Measurements from ENCODE around the gene GTF3C4. TPM values are rescaled to one million over a fixed set of nuclear protein-coding genes. Genes with fewer than 3 reads are reported as not detected.
"Not testable (repeated sequence)": the region's sequence is repeated elsewhere in the genome, so short reads cannot be mapped to it uniquely, and the experiment has no call there.

The GTF3C4 gene
- total and polyA plus RNA-seq, 4 donors = 3.1 to 18.7 (median 10.8) TPM

DNA sequence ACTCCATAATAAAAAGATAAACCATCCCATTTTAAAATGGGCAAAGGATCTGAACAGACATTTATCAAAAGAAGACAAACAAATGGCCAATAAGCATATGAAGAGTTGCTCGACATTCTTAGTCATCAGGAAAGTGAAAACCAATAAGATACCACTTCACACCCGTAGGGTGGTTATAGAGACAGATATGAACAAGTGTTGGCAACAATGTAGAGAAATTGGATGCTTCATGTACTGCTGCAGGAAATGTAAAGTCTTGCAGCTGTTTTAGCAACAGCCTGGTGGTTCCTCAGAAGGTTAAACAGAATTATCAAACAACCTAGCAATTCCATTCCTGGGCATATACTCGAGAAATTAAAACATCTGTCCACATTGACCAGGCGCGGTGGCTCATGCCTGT lies 42.5 kb downstream of the GTF3C4 start:
- peaks cover 0 to 2% (median 0%) of the 10 kb centered on the region in 4 donors for H3K9me3 ChIP-seq (ENCODE audit: control insufficient read depth in 4 of 4, insufficient read depth in 3 of 4, low read length in 3 of 4)
- no peaks in the 10 kb centered on the region for H3K36me3 ChIP-seq (ENCODE audit: control insufficient read depth in 4 of 4, insufficient read depth in 4 of 4, low read length in 4 of 4)
- 83 to 85% methylated on average over 5 of the region's 5 CpGs for WGBS, 2 donors
- no peaks in the 10 kb centered on the region for H3K27me3 ChIP-seq (ENCODE audit: control insufficient read depth in 3 of 3, insufficient read depth in 3 of 3, low read length in 2 of 3)
- H3K4me3 ChIP-seq = no peak overlapping the region
- H3K9ac ChIP-seq (ENCODE audit: insufficient read depth in 1 of 2, low read length in 2 of 2) = no peak overlapping the region
- H3K4me1 ChIP-seq (ENCODE audit: control insufficient read depth in 5 of 5, insufficient read depth in 5 of 5, low read length in 5 of 5) = no peaks in the 10 kb centered on the region
- TF ChIP-seq, protein P1, sequence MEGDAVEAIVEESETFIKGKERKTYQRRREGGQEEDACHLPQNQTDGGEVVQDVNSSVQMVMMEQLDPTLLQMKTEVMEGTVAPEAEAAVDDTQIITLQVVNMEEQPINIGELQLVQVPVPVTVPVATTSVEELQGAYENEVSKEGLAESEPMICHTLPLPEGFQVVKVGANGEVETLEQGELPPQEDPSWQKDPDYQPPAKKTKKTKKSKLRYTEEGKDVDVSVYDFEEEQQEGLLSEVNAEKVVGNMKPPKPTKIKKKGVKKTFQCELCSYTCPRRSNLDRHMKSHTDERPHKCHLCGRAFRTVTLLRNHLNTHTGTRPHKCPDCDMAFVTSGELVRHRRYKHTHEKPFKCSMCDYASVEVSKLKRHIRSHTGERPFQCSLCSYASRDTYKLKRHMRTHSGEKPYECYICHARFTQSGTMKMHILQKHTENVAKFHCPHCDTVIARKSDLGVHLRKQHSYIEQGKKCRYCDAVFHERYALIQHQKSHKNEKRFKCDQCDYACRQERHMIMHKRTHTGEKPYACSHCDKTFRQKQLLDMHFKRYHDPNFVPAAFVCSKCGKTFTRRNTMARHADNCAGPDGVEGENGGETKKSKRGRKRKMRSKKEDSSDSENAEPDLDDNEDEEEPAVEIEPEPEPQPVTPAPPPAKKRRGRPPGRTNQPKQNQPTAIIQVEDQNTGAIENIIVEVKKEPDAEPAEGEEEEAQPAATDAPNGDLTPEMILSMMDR (IDR thresholded peaks at IDR 0.05; ENCODE audit: control extremely low read depth, extremely low read depth) = no peak
- ATAC-seq (ENCODE audit: insufficient read depth, low FRiP score) = no peak
- no peak for DNase-seq
- no peak overlapping the region for H3K27ac ChIP-seq (ENCODE audit: low read depth in 1 of 2, low read length in 1 of 2)

GRCh38 chr9:132716007-132716406 lies 45.7 kb downstream of the GTF3C4 start:
- WGBS, 2 donors = 91 to 92% methylated on average over 4 of the region's 4 CpGs
- Histone ChIP-seq H3K36me3 (ENCODE audit: control insufficient read depth in 4 of 4, insufficient read depth in 4 of 4, low read length in 4 of 4) (no peaks in the 10 kb centered on the region), H3K27me3 (ENCODE audit: control insufficient read depth in 3 of 3, insufficient read depth in 3 of 3, low read length in 2 of 3) (no peaks in the 10 kb centered on the region), H3K27ac (ENCODE audit: low read depth in 1 of 2, low read length in 1 of 2) (no peak overlapping the region), H3K4me3 (no peak overlapping the region), H3K9ac (ENCODE audit: insufficient read depth in 1 of 2, low read length in 2 of 2) (no peak overlapping the region), H3K9me3 (ENCODE audit: control insufficient read depth in 4 of 4, insufficient read depth in 3 of 4, low read length in 3 of 4) (peaks cover 0 to 2% (median 0%) of the 10 kb centered on the region in 4 donors), H3K4me1 (ENCODE audit: control insufficient read depth in 5 of 5, insufficient read depth in 5 of 5, low read length in 5 of 5) (no peaks in the 10 kb centered on the region)
- ATAC-seq (ENCODE audit: insufficient read depth, low FRiP score) (no peak), DNase-seq (no peak)
- TF ChIP-seq, protein P1 (IDR thresholded peaks at IDR 0.05; ENCODE audit: control extremely low read depth, extremely low read depth) = no peak

DNA sequence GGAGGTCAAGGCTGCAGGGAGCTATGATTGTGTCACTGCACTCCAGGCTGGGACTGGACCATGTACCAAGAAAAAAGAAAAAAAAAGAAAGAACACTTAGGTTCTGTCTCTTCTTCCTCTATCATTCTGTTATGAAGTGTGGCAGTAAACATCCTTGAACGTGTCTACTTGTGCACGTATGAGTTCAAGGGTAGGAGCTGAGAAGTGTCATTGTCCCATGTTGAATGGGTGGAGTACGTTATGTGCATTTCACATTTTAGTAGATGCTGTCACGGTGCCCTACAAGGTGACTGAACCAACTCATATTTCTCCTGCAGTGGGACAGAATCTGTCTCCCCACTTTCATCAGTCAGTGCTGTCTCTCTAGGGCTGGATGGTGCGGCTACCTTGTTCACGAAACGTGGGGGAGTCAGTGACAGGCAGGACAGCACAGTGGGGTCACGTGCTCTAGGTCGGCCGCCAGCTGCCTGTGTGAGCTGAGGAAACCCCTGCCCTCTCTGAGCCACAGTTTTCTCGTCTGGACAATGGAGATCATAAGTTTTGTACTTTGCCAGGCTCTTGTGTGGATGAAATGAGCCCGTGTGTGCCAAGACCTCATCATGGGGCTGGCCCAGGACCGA lies 47.2 kb downstream of the GTF3C4 start:
- TF ChIP-seq, protein P1 (IDR thresholded peaks at IDR 0.05; ENCODE audit: control extremely low read depth, extremely low read depth) = no peak
- H3K9ac ChIP-seq (ENCODE audit: insufficient read depth in 1 of 2, low read length in 2 of 2) = no peak overlapping the region
- 60 to 62% methylated on average over 13 of the region's 13 CpGs for WGBS, 2 donors
- no peaks in the 10 kb centered on the region for H3K4me1 ChIP-seq (ENCODE audit: control insufficient read depth in 5 of 5, insufficient read depth in 5 of 5, low read length in 5 of 5)
- DNase-seq = no peak
- H3K27me3 ChIP-seq (ENCODE audit: control insufficient read depth in 3 of 3, insufficient read depth in 3 of 3, low read length in 2 of 3) = no peaks in the 10 kb centered on the region
- ATAC-seq (ENCODE audit: insufficient read depth, low FRiP score) = no peak
- no peaks in the 10 kb centered on the region for H3K36me3 ChIP-seq (ENCODE audit: control insufficient read depth in 4 of 4, insufficient read depth in 4 of 4, low read length in 4 of 4)
- peaks cover 0 to 4% (median 0%) of the 10 kb centered on the region in 4 donors for H3K9me3 ChIP-seq (ENCODE audit: control insufficient read depth in 4 of 4, insufficient read depth in 3 of 4, low read length in 3 of 4)
- H3K27ac ChIP-seq (ENCODE audit: low read depth in 1 of 2, low read length in 1 of 2) = no peak overlapping the region
- no peak overlapping the region for H3K4me3 ChIP-seq

- H3K36me3 ChIP-seq (ENCODE audit: control insufficient read depth in 4 of 4, insufficient read depth in 4 of 4, low read length in 4 of 4); H3K9ac ChIP-seq (ENCODE audit: insufficient read depth in 1 of 2, low read length in 2 of 2); H3K4me3 ChIP-seq; H3K27ac ChIP-seq (ENCODE audit: low read depth in 1 of 2, low read length in 1 of 2); ATAC-seq (ENCODE audit: insufficient read depth, low FRiP score); DNase-seq; H3K4me1 ChIP-seq (ENCODE audit: control insufficient read depth in 5 of 5, insufficient read depth in 5 of 5, low read length in 5 of 5); H3K27me3 ChIP-seq (ENCODE audit: control insufficient read depth in 3 of 3, insufficient read depth in 3 of 3, low read length in 2 of 3); H3K9me3 ChIP-seq (ENCODE audit: control insufficient read depth in 4 of 4, insufficient read depth in 3 of 4, low read length in 3 of 4): not testable (repeated sequence)
- WGBS, 2 donors = 59 to 70% methylated on average over 8 of the region's 8 CpGs
These were observed 48.2 kb downstream of the GTF3C4 start for GRCh38 chr9:132718381-132718928.
